Dendritic cell treated with granulocyte-macrophage colony-stimulating factor and Interleukin-4, amounts not matched to agents 40 ng/mL and 50 ng/mL, for 4 days (primary cell): Measurements from ENCODE around the gene HSD11B1L.
"Not testable (repeated sequence)": the region's sequence is repeated elsewhere in the genome, so short reads cannot be mapped to it uniquely, and the experiment has no call there.

Experiments used
- H3K27ac Mint-ChIP-seq: one replicate; pipeline ENCODE4 v1.8.0; 2022; ENCODE audit warnings: mild to moderate bottlenecking, mixed read lengths
- H3K27me3 Mint-ChIP-seq: one replicate; pipeline ENCODE4 v1.8.0; 2022; ENCODE audit warnings: mild to moderate bottlenecking, mixed read lengths
- H3K36me3 Mint-ChIP-seq: one replicate; pipeline ENCODE4 v1.8.0; 2022; ENCODE audit warnings: low read depth, mixed read lengths
- H3K4me1 Mint-ChIP-seq: one replicate; pipeline ENCODE4 v1.8.0; 2022; ENCODE audit warnings: low read depth, mixed read lengths
- H3K4me3 Mint-ChIP-seq: one replicate; pipeline ENCODE4 v1.8.0; 2022; ENCODE audit warnings: mild to moderate bottlenecking, moderate library complexity, mixed read lengths
- H3K9me3 Mint-ChIP-seq: one replicate; pipeline ENCODE4 v1.8.0; 2022; ENCODE audit warnings: mixed read lengths
- intact Hi-C: fragments of 100-400 bp; cut with micrococcal nuclease; formaldehyde crosslinking; loops from one replicate; pipeline ENCODE4 v1.15.0; 2022

HSD11B1L gene

GRCh38 chr19:5686647-5687359 lies 6.0 kb downstream of the HSD11B1L start:
- intact Hi-C loops, result loop anchor here (5.0 kb wide), 1 partner anchor 105 kb away; the partner anchor contains the start of gene DUS3L
- Mint-ChIP-seq H3K27ac (peak overlapping the region; percentile 87), H3K9me3 (no peaks in the 10 kb centered on the region), H3K27me3 (peaks cover 5% of the 10 kb centered on the region), H3K36me3 (peaks cover 18% of the 10 kb centered on the region), H3K4me3 (peak overlapping the region; percentile 81), H3K4me1 (peaks cover 36% of the 10 kb centered on the region)

GRCh38 chr19:5687360-5688198 lies 6.8 kb downstream of the HSD11B1L start:
- peaks cover 25% of the 10 kb centered on the region for H3K36me3 Mint-ChIP-seq
- H3K27ac Mint-ChIP-seq, result peak overlapping the region; percentile 87
- H3K4me3 Mint-ChIP-seq, result peak overlapping the region; percentile 81
- no peaks in the 10 kb centered on the region for H3K9me3 Mint-ChIP-seq
- no peaks in the 10 kb centered on the region for H3K27me3 Mint-ChIP-seq
- peaks cover 40% of the 10 kb centered on the region for H3K4me1 Mint-ChIP-seq
- intact Hi-C loops, result loop anchor here (5.0 kb wide), 1 partner anchor 105 kb away; the partner anchor contains the start of gene DUS3L

- not testable (repeated sequence) for H3K9me3 Mint-ChIP-seq, H3K27me3 Mint-ChIP-seq, H3K4me3 Mint-ChIP-seq
- H3K4me1 Mint-ChIP-seq, result peaks cover 43% of the 10 kb centered on the region
- H3K36me3 Mint-ChIP-seq, result peaks cover 33% of the 10 kb centered on the region
- intact Hi-C loops, result loop anchor here (5.0 kb wide), 1 partner anchor 104 kb away; the partner anchor contains the start of gene DUS3L
- peak overlapping the region; percentile 87 for H3K27ac Mint-ChIP-seq
Measured at GRCh38 chr19:5688262-5688881, 7.5 kb downstream of the HSD11B1L start.

GRCh38 chr19:5690125-5690954 lies 9.5 kb downstream of the HSD11B1L start, which contains the start of gene RPL36:
RPL36 (plus strand) TSS chr19:5690295; CDS start chr19:5690508, 213 bp downstream.
- H3K9me3 Mint-ChIP-seq, result no peaks in the 10 kb centered on the region
- H3K27ac Mint-ChIP-seq, result peak within 1 kb of the TSS; percentile 98
- peaks cover 53% of the 10 kb centered on the region for H3K36me3 Mint-ChIP-seq
- no peaks in the 10 kb centered on the region for H3K27me3 Mint-ChIP-seq
- H3K4me3 Mint-ChIP-seq, result peak within 1 kb of the TSS; percentile 96
- intact Hi-C loops, result loop anchor here (1.0 to 2.0 kb wide), 2 partner anchors 30 to 68 kb away; partner anchors contain the start of genes CATSPERD, LONP1, SAFB and SAFB2
- peaks cover 54% of the 10 kb centered on the region for H3K4me1 Mint-ChIP-seq

GRCh38 chr19:5690955-5691821 lies 10.4 kb downstream of the HSD11B1L start:
- intact Hi-C loops, result loop anchor here (1.0 to 2.0 kb wide), 2 partner anchors 29 to 68 kb away; partner anchors contain the start of genes CATSPERD, LONP1, SAFB and SAFB2
- Mint-ChIP-seq H3K4me3 (peak overlapping the region; percentile 96), H3K4me1 (peaks cover 51% of the 10 kb centered on the region), H3K27me3 (no peaks in the 10 kb centered on the region), H3K9me3 (no peaks in the 10 kb centered on the region), H3K27ac (peak overlapping the region; percentile 98), H3K36me3 (peaks cover 61% of the 10 kb centered on the region)

GRCh38 chr19:5691822-5692722 lies 11.2 kb downstream of the HSD11B1L start:
- intact Hi-C loops, result loop anchor here (2.0 kb wide), 1 partner anchor 69 kb away; the partner anchor contains the start of genes SAFB and SAFB2
- Mint-ChIP-seq H3K4me1 (peaks cover 49% of the 10 kb centered on the region), H3K36me3 (peaks cover 70% of the 10 kb centered on the region), H3K9me3 (no peaks in the 10 kb centered on the region), H3K27me3 (no peaks in the 10 kb centered on the region), H3K27ac (no peak overlapping the region), H3K4me3 (peak overlapping the region; percentile 96)

GRCh38 chr19:5692723-5693194 lies 11.9 kb downstream of the HSD11B1L start:
- H3K36me3 Mint-ChIP-seq, result peaks cover 77% of the 10 kb centered on the region
- H3K4me3 Mint-ChIP-seq, result no peak overlapping the region
- H3K27ac Mint-ChIP-seq, result no peak overlapping the region
- H3K27me3 Mint-ChIP-seq, result no peaks in the 10 kb centered on the region
- peaks cover 54% of the 10 kb centered on the region for H3K4me1 Mint-ChIP-seq
- intact Hi-C loops, result no loop called here
- H3K9me3 Mint-ChIP-seq, result no peaks in the 10 kb centered on the region

GRCh38 chr19:5693195-5694166 lies 12.7 kb downstream of the HSD11B1L start:
- Mint-ChIP-seq H3K4me3 (no peak overlapping the region), H3K9me3 (no peaks in the 10 kb centered on the region), H3K27me3 (no peaks in the 10 kb centered on the region), H3K4me1 (peaks cover 48% of the 10 kb centered on the region), H3K36me3 (peaks cover 84% of the 10 kb centered on the region), H3K27ac (no peak overlapping the region)
- intact Hi-C loops, result no loop called here

GRCh38 chr19:5694167-5694955 lies 13.5 kb downstream of the HSD11B1L start:
- Mint-ChIP-seq H3K4me3 (no peak overlapping the region), H3K27ac (no peak overlapping the region), H3K9me3 (no peaks in the 10 kb centered on the region), H3K4me1 (peaks cover 47% of the 10 kb centered on the region), H3K36me3 (peaks cover 93% of the 10 kb centered on the region), H3K27me3 (no peaks in the 10 kb centered on the region)
- intact Hi-C loops, result no loop called here

GRCh38 chr19:5694956-5695648 lies 14.3 kb downstream of the HSD11B1L start:
- no peak overlapping the region for H3K4me3 Mint-ChIP-seq
- H3K9me3 Mint-ChIP-seq, result no peaks in the 10 kb centered on the region
- peaks cover 100% of the 10 kb centered on the region for H3K36me3 Mint-ChIP-seq
- no peak overlapping the region for H3K27ac Mint-ChIP-seq
- intact Hi-C loops, result no loop called here
- H3K27me3 Mint-ChIP-seq, result no peaks in the 10 kb centered on the region
- peaks cover 47% of the 10 kb centered on the region for H3K4me1 Mint-ChIP-seq
